ENCODE data around the gene RGS7BP.

Gene RGS7BP

DNA sequence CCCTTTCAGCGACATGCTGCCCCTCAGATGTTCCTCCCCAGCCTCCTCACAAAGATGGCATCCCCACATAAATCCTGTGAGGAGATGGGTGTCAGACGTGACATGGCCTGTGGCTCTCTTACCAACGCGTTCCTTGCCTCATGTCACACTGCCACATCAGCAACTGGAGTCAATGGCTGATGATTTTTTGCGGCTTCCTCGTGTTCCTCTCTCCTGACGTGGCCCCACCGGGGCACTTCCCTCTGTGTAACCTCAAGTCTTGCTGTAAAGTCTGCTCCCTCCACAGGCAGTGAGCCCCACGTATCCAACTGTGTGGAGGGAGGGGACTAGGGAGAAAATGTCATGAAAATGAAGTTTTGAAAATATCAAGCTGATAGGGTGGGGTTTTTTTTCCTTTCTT is 131.3 kb downstream of the RGS7BP start:
- DNase-seq = no peak

DNA sequence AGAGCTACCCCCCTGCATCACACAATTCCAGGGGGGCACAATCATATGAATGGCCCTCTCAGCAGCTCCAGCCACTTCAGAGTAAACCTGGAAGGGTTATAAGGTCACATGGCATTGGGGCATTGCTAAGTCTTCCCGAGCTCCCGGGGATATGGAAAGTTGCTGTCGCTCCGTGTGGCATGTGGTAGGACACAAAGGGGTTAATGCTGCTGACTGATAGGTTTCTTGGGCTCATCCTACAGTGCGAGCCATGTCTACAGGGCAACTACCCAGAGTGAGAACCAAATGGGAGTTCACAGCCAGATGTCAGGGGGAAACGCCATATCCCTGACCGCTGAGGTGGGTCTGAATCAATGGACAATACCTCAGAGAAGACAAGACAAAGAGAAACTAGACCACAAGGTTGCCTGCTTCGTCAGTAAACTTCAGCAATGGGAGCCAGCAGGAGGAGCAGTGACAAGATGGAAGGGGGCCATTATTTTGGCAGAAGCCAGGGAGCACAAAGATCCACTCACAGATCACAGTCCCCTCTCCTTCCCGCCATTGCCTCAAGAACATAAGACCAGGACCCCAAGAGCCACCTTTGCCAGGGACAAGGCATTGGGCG is 132.1 kb downstream of the RGS7BP start:
- DNase-seq = no peak

DNA sequence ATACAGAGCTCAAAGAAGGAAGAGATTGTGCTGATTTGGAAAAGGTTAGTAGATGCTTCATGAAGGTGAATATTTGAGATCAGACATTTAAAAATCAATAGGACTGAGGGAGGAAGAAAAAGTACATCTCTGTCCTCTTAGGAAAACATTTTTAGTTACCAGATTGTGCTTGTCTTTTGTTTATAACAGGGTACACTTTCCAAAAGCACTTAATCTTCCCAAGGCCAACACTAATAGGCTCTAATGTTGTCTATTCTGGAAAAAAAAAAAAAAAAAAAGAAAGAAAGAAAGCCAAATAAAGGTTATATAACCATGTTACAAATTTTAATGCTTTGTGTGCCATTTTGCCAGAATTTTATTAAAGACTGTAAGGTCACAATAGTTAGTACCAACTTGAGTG is 139.0 kb downstream of the RGS7BP start:
- no peak for DNase-seq

DNA sequence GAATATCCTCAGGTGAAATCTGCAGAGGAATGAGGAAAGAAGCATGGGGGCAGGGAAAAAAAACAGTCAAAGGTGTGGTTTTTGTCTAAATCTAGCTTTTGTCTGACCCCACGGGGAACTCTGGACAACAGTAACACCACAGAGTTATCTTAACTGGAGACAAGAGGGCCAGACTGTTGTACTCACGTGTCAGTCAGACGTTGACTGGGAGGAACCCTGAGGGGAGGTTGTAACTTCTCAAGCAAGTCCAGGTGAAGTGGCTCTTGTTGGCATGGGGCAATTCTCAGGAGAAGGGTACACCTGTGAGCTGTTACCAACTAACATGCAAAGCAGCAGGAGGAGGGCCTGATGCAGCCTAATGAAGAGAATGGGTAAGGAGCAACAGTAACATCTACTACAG is 140.4 kb downstream of the RGS7BP start:
- DNase-seq = no peak

DNA sequence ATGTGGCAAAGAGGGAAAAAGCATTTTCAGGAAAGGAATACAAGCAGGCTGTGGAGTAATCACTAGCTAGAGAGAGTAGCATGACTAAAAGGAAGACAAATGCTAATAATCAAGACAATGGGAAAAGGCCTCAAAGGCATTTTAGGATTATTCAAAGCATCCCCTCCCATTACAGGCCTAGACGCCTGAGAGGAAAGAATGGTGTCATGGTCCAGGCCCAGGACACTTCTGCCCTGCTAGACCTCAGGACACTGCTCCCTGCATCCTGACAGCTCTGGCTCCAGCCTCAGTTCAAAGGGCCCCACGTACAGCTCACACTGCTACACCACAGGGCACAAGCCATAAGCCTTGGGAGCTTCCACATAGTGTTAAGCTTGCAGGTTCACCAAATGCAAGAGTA is 143.7 kb downstream of the RGS7BP start:
- no peak for DNase-seq

GRCh38 chr5:64653766-64654560 is 148.1 kb downstream of the RGS7BP start:
- DNase-seq = no peak

DNA sequence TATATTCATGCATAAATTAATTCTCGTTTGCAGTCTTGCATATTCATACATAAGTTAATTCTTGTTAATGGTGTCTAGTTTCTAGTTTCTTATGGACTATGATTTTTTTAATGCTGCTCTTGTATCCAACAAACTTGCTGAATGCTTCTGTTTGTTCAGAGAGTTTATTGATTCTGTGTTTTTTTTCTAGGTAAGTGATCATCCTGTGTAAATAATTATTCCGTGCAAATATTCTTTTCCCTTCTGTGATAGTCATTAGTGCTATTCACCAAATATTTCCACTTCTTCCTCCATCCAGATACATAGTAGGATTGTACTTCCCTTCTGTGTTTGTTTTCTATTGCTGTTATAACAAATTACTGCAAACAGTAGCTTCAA is 148.7 kb downstream of the RGS7BP start:
- DNase-seq = no peak

GRCh38 chr5:64655596-64655995 is 149.8 kb downstream of the RGS7BP start:
- no peak for DNase-seq

DNA sequence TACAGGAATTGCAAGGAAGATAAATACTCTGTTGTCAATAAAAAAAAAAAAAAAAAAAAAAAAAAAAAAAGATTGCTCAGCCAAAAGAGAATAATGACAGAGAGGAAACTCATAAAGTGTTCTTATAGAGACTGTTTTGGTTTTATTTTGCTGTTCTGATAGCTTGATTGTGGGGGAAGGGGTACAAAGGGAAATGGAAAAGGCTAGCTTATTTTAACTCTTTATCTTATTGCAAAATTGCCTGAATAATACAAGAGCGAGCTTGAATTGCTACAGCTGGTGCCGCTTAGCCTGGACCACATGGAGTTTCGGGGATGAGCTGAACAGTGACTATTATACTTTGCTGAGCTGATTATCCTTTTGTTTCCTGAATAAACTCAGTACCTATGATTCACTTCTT is 153.5 kb downstream of the RGS7BP start:
- peak; percentile 40 for DNase-seq
